ENCODE data around the gene WDR27. TPM values are rescaled to one million over a fixed set of nuclear protein-coding genes. Genes with fewer than 3 reads are reported as not detected.
A peak's percentile ranks its signal among the peaks of the same experiment; 100 is the strongest.

Gene WDR27
- total RNA-seq, 6 donors from 2014 or later: 20.1 to 80.7 (median 40.3) TPM

DNA sequence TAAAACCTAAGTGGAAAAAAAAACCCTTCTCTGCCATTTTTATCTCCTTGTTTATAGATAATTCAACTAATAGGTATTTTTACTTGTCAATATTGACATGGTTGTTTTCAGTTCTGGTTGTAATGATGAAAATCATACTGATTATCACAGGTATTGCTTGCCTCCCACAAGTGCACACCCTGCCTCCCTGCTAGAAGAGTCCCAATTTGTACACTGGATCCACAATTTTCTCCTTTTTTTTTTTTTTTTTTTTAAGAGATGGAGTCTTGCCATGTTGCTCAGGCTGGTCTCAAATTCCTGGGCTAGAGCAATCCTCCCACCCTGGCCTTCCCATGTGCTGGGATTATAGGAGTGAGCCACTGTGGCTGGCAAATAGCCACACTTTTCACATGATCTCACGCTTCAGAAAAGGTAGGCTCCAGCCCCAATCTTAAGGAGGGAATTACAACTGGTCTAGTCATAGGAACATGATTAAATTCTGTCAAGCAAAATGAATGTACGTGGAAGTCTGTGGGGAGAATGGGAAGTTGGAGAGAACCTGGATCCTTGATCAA lies 37.2 kb upstream of the WDR27 start:
- H3K4me3 ChIP-seq: no peak overlapping the region
- H3K9me3 ChIP-seq: no peaks in the 10 kb centered on the region
- DNase-seq (no peak), ATAC-seq (ENCODE audit: low FRiP score in 2 of 2) (no peak)
- 80 to 89% methylated on average over 2 of the region's 2 CpGs for WGBS, 2 donors
- no peaks in the 10 kb centered on the region for H3K4me1 ChIP-seq
- H3K36me3 ChIP-seq: no peaks in the 10 kb centered on the region
- TF ChIP-seq POLR2A (IDR thresholded peaks at IDR 0.05) (no peak), POLR2AphosphoS5 (IDR thresholded peaks at IDR 0.05) (no peak), EP300 (IDR thresholded peaks at IDR 0.05) (no peak)
- TF ChIP-seq, protein P1, sequence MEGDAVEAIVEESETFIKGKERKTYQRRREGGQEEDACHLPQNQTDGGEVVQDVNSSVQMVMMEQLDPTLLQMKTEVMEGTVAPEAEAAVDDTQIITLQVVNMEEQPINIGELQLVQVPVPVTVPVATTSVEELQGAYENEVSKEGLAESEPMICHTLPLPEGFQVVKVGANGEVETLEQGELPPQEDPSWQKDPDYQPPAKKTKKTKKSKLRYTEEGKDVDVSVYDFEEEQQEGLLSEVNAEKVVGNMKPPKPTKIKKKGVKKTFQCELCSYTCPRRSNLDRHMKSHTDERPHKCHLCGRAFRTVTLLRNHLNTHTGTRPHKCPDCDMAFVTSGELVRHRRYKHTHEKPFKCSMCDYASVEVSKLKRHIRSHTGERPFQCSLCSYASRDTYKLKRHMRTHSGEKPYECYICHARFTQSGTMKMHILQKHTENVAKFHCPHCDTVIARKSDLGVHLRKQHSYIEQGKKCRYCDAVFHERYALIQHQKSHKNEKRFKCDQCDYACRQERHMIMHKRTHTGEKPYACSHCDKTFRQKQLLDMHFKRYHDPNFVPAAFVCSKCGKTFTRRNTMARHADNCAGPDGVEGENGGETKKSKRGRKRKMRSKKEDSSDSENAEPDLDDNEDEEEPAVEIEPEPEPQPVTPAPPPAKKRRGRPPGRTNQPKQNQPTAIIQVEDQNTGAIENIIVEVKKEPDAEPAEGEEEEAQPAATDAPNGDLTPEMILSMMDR (IDR thresholded peaks at IDR 0.05): no peak
- H3K27ac ChIP-seq: no peak overlapping the region
- no peaks in the 10 kb centered on the region for H3K27me3 ChIP-seq

DNA sequence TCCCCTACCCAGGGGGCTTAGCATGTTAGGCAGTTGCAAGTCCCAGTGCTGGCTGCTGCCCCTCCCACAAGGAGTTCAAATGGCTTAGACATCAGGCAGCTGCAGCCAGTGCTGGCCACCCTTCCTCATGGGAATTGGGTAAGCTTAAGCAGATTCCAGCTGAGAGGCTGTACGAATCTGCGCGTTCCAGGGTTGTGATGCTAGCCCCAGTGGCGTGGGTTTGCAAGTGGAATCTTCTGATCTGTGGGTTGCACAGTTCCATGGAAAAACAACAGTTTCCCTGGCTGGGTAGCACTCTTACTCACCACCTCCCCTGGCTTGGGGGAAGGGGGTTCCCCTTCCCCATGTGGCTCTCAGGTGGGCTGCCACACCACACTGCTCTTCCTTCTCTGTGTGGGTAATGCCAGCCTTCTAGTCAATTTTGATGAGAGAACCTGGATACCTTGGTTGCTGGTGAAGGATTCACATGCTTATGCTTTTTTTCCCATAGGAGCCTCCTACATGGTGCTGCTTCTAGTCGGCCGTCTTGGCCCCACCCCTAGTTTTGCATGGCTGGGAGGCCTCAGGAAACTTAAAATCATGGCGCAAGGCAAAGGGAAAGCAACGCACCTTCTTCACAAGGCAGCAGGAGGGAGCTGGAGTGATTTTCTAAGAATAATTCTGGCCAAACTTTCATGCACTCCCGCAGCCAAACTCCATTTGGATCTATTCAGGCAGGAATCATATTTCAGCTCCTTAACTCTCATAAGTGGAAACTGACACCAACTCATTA lies 36.6 kb upstream of the WDR27 start:
- ATAC-seq (ENCODE audit: low FRiP score in 2 of 2): peak in 1 of 2 donors; percentile 49
- Histone ChIP-seq H3K27ac (no peak overlapping the region), H3K4me3 (no peak overlapping the region), H3K4me1 (no peaks in the 10 kb centered on the region), H3K36me3 (no peaks in the 10 kb centered on the region), H3K9me3 (no peaks in the 10 kb centered on the region), H3K27me3 (no peaks in the 10 kb centered on the region)
- WGBS, 2 donors: 71 to 79% methylated on average over 9 of the region's 9 CpGs
- TF ChIP-seq POLR2A (IDR thresholded peaks at IDR 0.05) (no peak), EP300 (IDR thresholded peaks at IDR 0.05) (no peak), POLR2AphosphoS5 (IDR thresholded peaks at IDR 0.05) (no peak)
- TF ChIP-seq, protein P1 (IDR thresholded peaks at IDR 0.05): no peak
- no peak for DNase-seq

DNA sequence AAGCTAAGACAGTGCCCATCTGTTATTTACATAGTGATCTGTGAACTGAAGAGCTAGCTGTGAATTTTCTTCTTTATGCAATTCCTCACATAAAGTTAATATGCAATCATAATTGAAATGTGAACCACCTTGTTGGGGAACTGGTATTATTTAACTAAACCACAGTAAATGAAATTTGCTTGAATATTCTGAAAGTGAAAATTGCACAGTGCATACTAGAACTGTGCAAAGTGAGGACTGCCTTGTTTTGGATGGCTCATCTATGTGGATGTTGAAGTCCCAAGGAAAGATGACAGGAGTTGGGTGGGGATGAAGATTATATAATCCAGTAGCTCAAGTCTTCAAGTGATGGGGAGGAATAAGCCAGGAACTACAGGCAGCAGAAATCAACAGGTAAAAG lies 28.1 kb upstream of the WDR27 start:
- DNase-seq (no peak), ATAC-seq (ENCODE audit: low FRiP score in 2 of 2) (no peak)
- Histone ChIP-seq H3K4me3 (no peak overlapping the region), H3K27me3 (no peaks in the 10 kb centered on the region), H3K36me3 (no peaks in the 10 kb centered on the region), H3K4me1 (peaks cover 0 to 9% (median 5%) of the 10 kb centered on the region in 4 donors), H3K27ac (no peak overlapping the region), H3K9me3 (no peaks in the 10 kb centered on the region)
- TF ChIP-seq POLR2AphosphoS5 (IDR thresholded peaks at IDR 0.05): no peak
- TF ChIP-seq POLR2A (IDR thresholded peaks at IDR 0.05): no peak
- TF ChIP-seq, protein P1 (IDR thresholded peaks at IDR 0.05): no peak
- no peak for TF ChIP-seq EP300 (IDR thresholded peaks at IDR 0.05)

DNA sequence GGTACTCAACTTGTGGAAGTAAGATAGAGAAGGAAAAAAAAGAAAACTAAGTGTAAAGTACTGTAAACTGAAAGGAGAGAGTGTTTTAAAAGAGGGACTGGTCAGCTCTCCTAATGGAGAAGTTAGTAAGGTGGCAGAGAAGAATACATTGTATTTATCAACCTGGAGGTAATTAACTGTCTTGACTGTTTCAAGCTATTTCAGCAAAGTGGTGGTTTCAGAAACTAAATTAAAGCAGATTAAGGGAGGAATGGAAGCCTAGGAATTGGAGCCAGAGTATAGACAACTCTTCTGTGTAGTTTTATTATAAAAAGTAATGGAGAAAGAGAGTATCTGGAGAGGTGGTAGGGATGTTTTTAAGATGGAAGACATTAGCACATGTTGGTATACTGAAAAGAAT lies 25.1 kb upstream of the WDR27 start:
- Histone ChIP-seq H3K36me3 (no peaks in the 10 kb centered on the region), H3K4me3 (no peak overlapping the region), H3K27me3 (no peaks in the 10 kb centered on the region), H3K9me3 (no peaks in the 10 kb centered on the region), H3K4me1 (peaks cover 8 to 24% (median 14%) of the 10 kb centered on the region in 4 donors), H3K27ac (no peak overlapping the region)
- TF ChIP-seq, protein P1 (IDR thresholded peaks at IDR 0.05): no peak
- TF ChIP-seq POLR2A (IDR thresholded peaks at IDR 0.05) (no peak), EP300 (IDR thresholded peaks at IDR 0.05) (no peak), POLR2AphosphoS5 (IDR thresholded peaks at IDR 0.05) (no peak)
- DNase-seq (no peak), ATAC-seq (ENCODE audit: low FRiP score in 2 of 2) (no peak)

DNA sequence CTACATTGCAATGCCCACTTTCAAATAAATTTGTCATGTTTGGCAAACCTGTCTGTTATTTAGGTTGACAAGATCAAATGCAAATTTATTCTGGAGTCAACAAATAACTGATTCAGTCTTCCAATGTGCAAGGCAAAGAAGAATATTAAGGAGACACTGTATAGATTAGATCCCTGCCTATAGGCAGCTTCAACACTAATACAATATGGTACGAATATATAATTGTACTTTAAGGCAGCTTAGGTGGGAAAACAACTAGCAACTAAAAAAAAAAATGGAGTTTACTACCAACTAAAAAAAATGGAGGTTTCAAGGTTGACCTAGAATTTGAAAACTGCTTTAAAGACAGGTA lies 24.2 kb upstream of the WDR27 start:
- no peak for TF ChIP-seq EP300 (IDR thresholded peaks at IDR 0.05)
- TF ChIP-seq, protein P1 (IDR thresholded peaks at IDR 0.05): no peak
- no peak for TF ChIP-seq POLR2A (IDR thresholded peaks at IDR 0.05)
- no peak for TF ChIP-seq POLR2AphosphoS5 (IDR thresholded peaks at IDR 0.05)
- no peak overlapping the region for H3K4me3 ChIP-seq
- no peaks in the 10 kb centered on the region for H3K36me3 ChIP-seq
- peaks cover 11 to 33% (median 18%) of the 10 kb centered on the region in 4 donors for H3K4me1 ChIP-seq
- H3K9me3 ChIP-seq: no peaks in the 10 kb centered on the region
- ATAC-seq (ENCODE audit: low FRiP score in 2 of 2): no peak
- no peaks in the 10 kb centered on the region for H3K27me3 ChIP-seq
- DNase-seq: no peak
- 87 to 100% methylated on average over 1 of the region's 1 CpG for WGBS, 2 donors
- H3K27ac ChIP-seq: peak overlapping the region in 2 of 4 donors; percentile 91 to 93
